ENCODE data around the gene TENM3.

DNA sequence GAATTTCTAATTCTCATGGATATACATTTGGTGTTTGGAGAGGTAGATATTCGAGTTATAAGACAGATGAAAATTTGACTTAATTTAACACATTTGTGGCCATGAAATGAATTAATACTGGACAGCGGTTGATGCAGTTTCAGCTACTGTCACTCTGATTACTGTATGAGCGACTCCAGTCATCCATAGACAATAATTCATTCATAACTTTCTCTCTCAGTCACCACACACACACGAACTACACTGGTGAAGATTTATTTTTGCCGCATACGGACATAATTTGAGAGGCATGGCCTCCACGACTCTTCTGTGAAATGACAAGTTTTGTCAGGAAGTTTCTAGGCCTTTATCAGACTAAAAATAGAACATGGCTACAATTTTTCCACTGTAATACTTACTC, 177.0 kb downstream of the TENM3 start:
- TF ChIP-seq, protein P1, sequence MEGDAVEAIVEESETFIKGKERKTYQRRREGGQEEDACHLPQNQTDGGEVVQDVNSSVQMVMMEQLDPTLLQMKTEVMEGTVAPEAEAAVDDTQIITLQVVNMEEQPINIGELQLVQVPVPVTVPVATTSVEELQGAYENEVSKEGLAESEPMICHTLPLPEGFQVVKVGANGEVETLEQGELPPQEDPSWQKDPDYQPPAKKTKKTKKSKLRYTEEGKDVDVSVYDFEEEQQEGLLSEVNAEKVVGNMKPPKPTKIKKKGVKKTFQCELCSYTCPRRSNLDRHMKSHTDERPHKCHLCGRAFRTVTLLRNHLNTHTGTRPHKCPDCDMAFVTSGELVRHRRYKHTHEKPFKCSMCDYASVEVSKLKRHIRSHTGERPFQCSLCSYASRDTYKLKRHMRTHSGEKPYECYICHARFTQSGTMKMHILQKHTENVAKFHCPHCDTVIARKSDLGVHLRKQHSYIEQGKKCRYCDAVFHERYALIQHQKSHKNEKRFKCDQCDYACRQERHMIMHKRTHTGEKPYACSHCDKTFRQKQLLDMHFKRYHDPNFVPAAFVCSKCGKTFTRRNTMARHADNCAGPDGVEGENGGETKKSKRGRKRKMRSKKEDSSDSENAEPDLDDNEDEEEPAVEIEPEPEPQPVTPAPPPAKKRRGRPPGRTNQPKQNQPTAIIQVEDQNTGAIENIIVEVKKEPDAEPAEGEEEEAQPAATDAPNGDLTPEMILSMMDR (IDR thresholded peaks at IDR 0.05; ENCODE audit: low read length): no peak
- TF ChIP-seq EZH2 (optimal IDR thresholded peaks at IDR 0.05; ENCODE audit: low read depth, low read length) (no peak), EZH2phosphoT487 (IDR thresholded peaks at IDR 0.05; ENCODE audit: low read length) (no peak)

Measured in MM.1S (cell line).